A549 (cell line): Measurements from ENCODE around the gene OR10D3.

Experiments
- MAZ ChIP-seq: fragments of 150-350 bp; IDR thresholded peaks from 2 replicates; pipeline ENCODE4 v1.6.1; 2014; ENCODE audit warnings: antibody characterized with exemption, low read depth, low read length, borderline replicate concordance
- SREBF2 ChIP-seq: fragments of 450-650 bp; IDR thresholded peaks from 2 replicates; pipeline ENCODE4 v1.6.1; 2014; ENCODE audit warnings: mild to moderate bottlenecking, moderate library complexity
- TF ChIP-seq, protein P1 (sequence below): fragments of >200 bp; sonication (Bioruptor Twin); formaldehyde crosslinking; IDR thresholded peaks from 3 replicates; pipeline ENCODE4 v1.5.1; 2016

DNA sequence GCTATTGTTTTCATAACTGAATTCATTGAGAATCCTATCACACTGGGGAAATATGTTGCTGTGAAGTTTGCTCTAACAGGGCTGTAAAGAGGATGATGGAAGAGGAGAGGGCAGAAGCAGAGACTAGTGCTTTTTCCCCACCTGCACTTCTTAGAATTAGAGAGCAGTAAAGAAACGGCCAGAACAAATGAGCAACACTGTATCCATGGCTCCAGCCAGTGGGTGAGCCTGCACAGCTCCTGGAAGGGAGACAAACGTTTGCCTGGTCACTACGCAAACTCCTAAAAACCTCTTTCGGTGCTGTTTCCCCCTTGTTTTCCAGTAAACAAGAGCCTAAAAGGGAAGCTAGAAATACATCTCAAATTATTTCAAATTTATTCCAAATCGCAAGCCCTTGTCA lies 22.2 kb upstream of the OR10D3 start:
- TF ChIP-seq MAZ (no peak), SREBF2 (no peak)
- TF ChIP-seq, protein P1, sequence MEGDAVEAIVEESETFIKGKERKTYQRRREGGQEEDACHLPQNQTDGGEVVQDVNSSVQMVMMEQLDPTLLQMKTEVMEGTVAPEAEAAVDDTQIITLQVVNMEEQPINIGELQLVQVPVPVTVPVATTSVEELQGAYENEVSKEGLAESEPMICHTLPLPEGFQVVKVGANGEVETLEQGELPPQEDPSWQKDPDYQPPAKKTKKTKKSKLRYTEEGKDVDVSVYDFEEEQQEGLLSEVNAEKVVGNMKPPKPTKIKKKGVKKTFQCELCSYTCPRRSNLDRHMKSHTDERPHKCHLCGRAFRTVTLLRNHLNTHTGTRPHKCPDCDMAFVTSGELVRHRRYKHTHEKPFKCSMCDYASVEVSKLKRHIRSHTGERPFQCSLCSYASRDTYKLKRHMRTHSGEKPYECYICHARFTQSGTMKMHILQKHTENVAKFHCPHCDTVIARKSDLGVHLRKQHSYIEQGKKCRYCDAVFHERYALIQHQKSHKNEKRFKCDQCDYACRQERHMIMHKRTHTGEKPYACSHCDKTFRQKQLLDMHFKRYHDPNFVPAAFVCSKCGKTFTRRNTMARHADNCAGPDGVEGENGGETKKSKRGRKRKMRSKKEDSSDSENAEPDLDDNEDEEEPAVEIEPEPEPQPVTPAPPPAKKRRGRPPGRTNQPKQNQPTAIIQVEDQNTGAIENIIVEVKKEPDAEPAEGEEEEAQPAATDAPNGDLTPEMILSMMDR = no peak
